Measurements from ENCODE around the gene RTKN. TPM values are rescaled to one million over a fixed set of nuclear protein-coding genes. Genes with fewer than 3 reads are reported as not detected.

Gene RTKN
- total RNA-seq, 1 donor from 2014 or later = 32.3 TPM

DNA sequence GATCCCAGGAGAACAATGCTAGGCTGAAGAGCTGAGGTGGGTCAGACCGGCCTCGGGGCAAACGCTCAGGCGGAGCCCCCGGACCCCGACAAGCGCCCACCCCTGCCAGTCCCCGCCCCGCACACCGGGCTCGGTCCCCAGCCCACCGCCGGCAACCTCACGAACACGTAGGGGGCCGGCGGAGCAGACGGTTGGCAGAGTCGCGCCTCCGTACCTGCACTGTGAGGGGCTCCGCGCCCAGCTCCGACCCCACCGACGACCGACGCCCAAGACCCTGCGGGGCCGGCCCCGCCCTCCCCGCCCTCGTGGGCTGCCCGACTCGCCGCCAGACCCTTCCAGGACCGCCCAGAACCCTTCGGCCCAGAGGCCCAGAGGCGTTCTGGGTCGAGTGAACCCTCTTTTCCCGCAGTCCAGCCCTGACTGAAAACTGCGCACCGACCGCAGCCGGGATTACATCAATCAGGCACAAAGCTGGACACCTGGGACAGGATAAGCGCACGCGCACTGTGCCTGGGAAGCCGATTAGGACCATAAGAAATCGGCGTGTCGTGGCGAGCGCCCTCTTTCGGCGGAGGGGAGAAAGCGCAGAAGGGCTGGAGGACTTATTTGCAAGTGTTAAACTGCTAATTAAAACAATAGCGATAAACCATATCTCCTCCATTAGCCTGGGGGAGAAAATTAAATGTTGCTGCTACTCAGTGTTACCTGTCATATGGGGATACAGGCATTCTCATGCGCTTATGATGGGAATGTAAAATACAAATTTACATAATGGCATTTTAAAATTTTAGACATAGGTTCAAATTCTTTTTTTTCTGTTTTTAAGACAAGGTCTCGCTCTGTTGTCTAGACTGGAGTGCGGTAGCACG lies 49.9 kb downstream of the RTKN start:
- no peaks in the 10 kb centered on the region for H3K36me3 ChIP-seq
- TF ChIP-seq CTCF (IDR thresholded peaks at IDR 0.05) = peak; percentile 97
- no peaks in the 10 kb centered on the region for H3K9me3 ChIP-seq
- H3K27me3 ChIP-seq = no peaks in the 10 kb centered on the region
- DNase-seq = peak; percentile 97
- intact Hi-C loops (cut with DNase I) = no loop called here
- peak overlapping the region; percentile 92 for H3K27ac ChIP-seq
- H3K4me3 ChIP-seq = peak overlapping the region; percentile 71
- H3K4me1 ChIP-seq = peaks cover 22% of the 10 kb centered on the region
- peak; percentile 98 for ATAC-seq

GRCh38 chr2:74391209-74391579 lies 50.5 kb downstream of the RTKN start:
- Histone ChIP-seq H3K4me1 (peaks cover 22% of the 10 kb centered on the region), H3K36me3 (no peaks in the 10 kb centered on the region), H3K27me3 (no peaks in the 10 kb centered on the region), H3K4me3 (peak overlapping the region; percentile 71), H3K27ac (peak overlapping the region; percentile 92), H3K9me3 (no peaks in the 10 kb centered on the region)
- DNase-seq (no peak), ATAC-seq (no peak)
- intact Hi-C loops (cut with DNase I) = no loop called here
- TF ChIP-seq CTCF (IDR thresholded peaks at IDR 0.05) = no peak

GRCh38 chr2:74390606-74391005 lies 51.1 kb downstream of the RTKN start:
- Histone ChIP-seq H3K4me3 (peak overlapping the region; percentile 71), H3K4me1 (peaks cover 22% of the 10 kb centered on the region)

DNA sequence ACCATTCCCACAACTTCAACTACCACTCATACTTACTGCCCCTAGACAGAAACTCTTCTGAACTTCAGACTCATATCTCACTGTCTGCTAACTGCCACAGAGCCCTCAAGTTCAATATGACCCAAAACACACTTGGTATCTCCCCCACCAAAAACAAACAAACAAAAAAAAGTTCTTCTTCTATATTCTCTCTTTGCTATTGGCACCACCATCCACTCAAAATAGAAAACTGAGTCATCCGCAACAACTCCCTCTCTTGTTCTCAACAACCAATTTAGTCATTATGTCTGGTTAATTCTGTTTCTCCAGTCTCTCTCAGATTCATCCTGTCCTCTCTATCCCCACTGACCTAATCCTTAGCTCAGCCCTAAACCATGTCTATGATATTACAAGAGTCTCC lies 54.4 kb downstream of the RTKN start:
- no peaks in the 10 kb centered on the region for H3K27me3 ChIP-seq
- ATAC-seq (no peak), DNase-seq (no peak)
- no peaks in the 10 kb centered on the region for H3K9me3 ChIP-seq
- no peak for TF ChIP-seq CTCF (IDR thresholded peaks at IDR 0.05)
- H3K36me3 ChIP-seq = no peaks in the 10 kb centered on the region
- no peak overlapping the region for H3K27ac ChIP-seq
- H3K4me1 ChIP-seq = peaks cover 50% of the 10 kb centered on the region
- intact Hi-C loops (cut with DNase I) = no loop called here
- no peak overlapping the region for H3K4me3 ChIP-seq

More at GRCh38 chr2:74390606-74391005, 51.1 kb downstream of the RTKN start:
- intact Hi-C loops (cut with DNase I) = no loop called here
- H3K27ac ChIP-seq = no peak overlapping the region
- H3K9me3 ChIP-seq = no peaks in the 10 kb centered on the region
- no peaks in the 10 kb centered on the region for H3K27me3 ChIP-seq
- ATAC-seq = no peak
- TF ChIP-seq CTCF (IDR thresholded peaks at IDR 0.05) = no peak
- no peak for DNase-seq
- H3K36me3 ChIP-seq = no peaks in the 10 kb centered on the region

DNA sequence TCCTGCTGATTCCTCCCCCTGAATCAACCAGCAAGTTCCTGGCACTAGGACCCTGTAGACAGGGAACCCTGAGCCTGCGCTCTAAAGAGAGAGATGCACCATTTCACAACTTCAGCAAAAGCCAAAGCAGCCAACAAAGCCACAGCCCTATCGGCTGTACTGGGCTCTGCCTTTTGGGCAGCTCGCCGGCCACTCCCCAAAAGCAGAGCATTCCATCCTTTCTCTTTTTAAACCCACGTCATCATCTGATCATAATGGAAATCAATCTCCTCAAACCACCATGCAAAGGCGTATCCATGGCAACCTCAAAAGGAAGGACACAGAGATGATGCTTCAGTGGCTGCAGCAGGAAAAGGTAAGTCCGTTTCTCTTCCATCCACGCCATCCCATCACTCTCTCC lies 56.3 kb downstream of the RTKN start:
- Histone ChIP-seq H3K4me3 (no peak overlapping the region), H3K27ac (peak overlapping the region; percentile 11), H3K36me3 (no peaks in the 10 kb centered on the region), H3K9me3 (no peaks in the 10 kb centered on the region), H3K4me1 (peaks cover 58% of the 10 kb centered on the region), H3K27me3 (no peaks in the 10 kb centered on the region)
- TF ChIP-seq CTCF (IDR thresholded peaks at IDR 0.05) = no peak
- peak; percentile 30 for ATAC-seq
- no peak for DNase-seq
- intact Hi-C loops (cut with DNase I) = no loop called here
